Jurkat, Clone E6-1 (cell line): ENCODE data around the gene FMNL1.

Source experiments
- DNase-seq: peaks from one replicate; pipeline ENCODE4 v3.0.0-alpha.2; 2011; ENCODE audit warnings: low read depth, low spot score
- H3K4me3 ChIP-seq: 2 replicates; pipeline ENCODE4 v1.5.1; 2011; ENCODE audit warnings: mild to moderate bottlenecking, low read length, control low read depth, moderate library complexity

The FMNL1 gene

GRCh38 chr17:45270828-45271418, 49.2 kb downstream of the FMNL1 start:
- no peak overlapping the region for H3K4me3 ChIP-seq
- no peak for DNase-seq

GRCh38 chr17:45271603-45272002, 49.9 kb downstream of the FMNL1 start:
- H3K4me3 ChIP-seq: no peak overlapping the region
- no peak for DNase-seq

GRCh38 chr17:45273551-45273957, 51.9 kb downstream of the FMNL1 start:
- H3K4me3 ChIP-seq: no peak overlapping the region
- DNase-seq: no peak

GRCh38 chr17:45274033-45274432, 52.3 kb downstream of the FMNL1 start:
- DNase-seq: no peak
- no peak overlapping the region for H3K4me3 ChIP-seq

- H3K4me3 ChIP-seq: no peak overlapping the region
- no peak for DNase-seq
These were observed 54.3 kb downstream of the FMNL1 start for GRCh38 chr17:45276031-45276430.

- H3K4me3 ChIP-seq: no peak overlapping the region
- DNase-seq: peak; percentile 88
These were observed 55.6 kb downstream of the FMNL1 start for GRCh38 chr17:45277216-45277849.

GRCh38 chr17:45277992-45278391, 56.3 kb downstream of the FMNL1 start:
- no peak overlapping the region for H3K4me3 ChIP-seq
- DNase-seq: no peak

GRCh38 chr17:45279898-45280297, 58.2 kb downstream of the FMNL1 start:
- no peak for DNase-seq

GRCh38 chr17:45282683-45283644, 61.3 kb downstream of the FMNL1 start:
- no peak overlapping the region for H3K4me3 ChIP-seq
- DNase-seq: no peak

More at GRCh38 chr17:45279898-45280297, 58.2 kb downstream of the FMNL1 start:
- no peak overlapping the region for H3K4me3 ChIP-seq

- DNase-seq: no peak
- H3K4me3 ChIP-seq: no peak overlapping the region
These were observed 62.0 kb downstream of the FMNL1 start for GRCh38 chr17:45283711-45284110.

- no peak for DNase-seq
- no peak overlapping the region for H3K4me3 ChIP-seq
These were observed 62.8 kb downstream of the FMNL1 start for GRCh38 chr17:45284176-45285140.

- no peak for DNase-seq
- no peak overlapping the region for H3K4me3 ChIP-seq
These were observed 64.6 kb downstream of the FMNL1 start for GRCh38 chr17:45286286-45286685.

GRCh38 chr17:45287526-45288500, 66.1 kb downstream of the FMNL1 start:
- H3K4me3 ChIP-seq: no peak overlapping the region
- DNase-seq: no peak

- H3K4me3 ChIP-seq: no peak overlapping the region
- DNase-seq: no peak
These were observed 67.1 kb downstream of the FMNL1 start for GRCh38 chr17:45288825-45289224.

GRCh38 chr17:45289301-45290268, 67.9 kb downstream of the FMNL1 start:
- DNase-seq: no peak
- no peak overlapping the region for H3K4me3 ChIP-seq

GRCh38 chr17:45290269-45290765, 68.6 kb downstream of the FMNL1 start:
- no peak overlapping the region for H3K4me3 ChIP-seq
- DNase-seq: no peak
